ENCODE data around the gene ZNF200. TPM values are rescaled to one million over a fixed set of nuclear protein-coding genes. Genes with fewer than 3 reads are reported as not detected.
A peak's percentile ranks its signal among the peaks of the same experiment; 100 is the strongest.

Gene ZNF200
- total and polyA plus RNA-seq, 2 of the 13 experiments (the other 11 are each of a cell fraction or from before 2014, with no cell fraction given) = 3.5 to 16.5 TPM

DNA sequence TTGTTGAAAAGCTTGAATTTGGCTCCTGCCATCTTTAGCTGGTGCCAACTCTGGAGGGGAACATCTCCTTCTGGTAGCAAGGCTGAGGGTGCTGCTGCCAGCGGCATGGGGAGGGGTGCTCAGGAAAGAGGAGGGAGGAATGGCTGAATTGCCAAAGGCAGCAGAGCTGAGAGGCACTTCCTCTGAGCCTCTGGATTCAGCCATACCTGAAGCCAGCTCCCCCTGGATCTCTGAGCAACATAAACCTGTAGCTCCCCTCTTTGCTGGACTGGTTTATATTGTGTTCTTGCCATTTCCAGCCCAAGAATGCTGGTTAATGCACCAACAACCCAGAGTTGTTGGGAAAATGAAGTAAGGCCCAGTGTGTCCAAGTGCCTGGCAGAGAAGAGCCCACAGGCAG lies 14.1 kb upstream of the ZNF200 start:
- no peak overlapping the region for H3K27ac ChIP-seq (ENCODE audit: extremely low read length, insufficient read depth, low read length)
- in situ Hi-C loops (cut with HindIII; ENCODE audit: extremely low pct_ligation_motif_present, low pct_unique_long_range_greater_than_20kb) = no loop called here
- no peak overlapping the region for H3K9ac ChIP-seq (ENCODE audit: insufficient read depth, low read depth, low read length)
- ATAC-seq (no peak), DNase-seq (ENCODE audit: low spot score) (no peak), FAIRE-seq (no peak)
- POLR2A ChIA-PET = no interaction called here
- no peaks in the 10 kb centered on the region for H3K36me3 ChIP-seq (replicated peaks in 1 of 2; ENCODE audit: control insufficient read depth in 1 of 2, insufficient read depth in 2 of 2, low read length in 2 of 2)
- CTCF ChIA-PET (ENCODE audit: low intra/inter-chr PET ratio, low total read pairs) = no interaction called here
- no peaks in the 10 kb centered on the region for H4K20me1 ChIP-seq (ENCODE audit: insufficient read depth, low read length)
- no peak overlapping the region for H2AFZ ChIP-seq (ENCODE audit: low read length)
- peaks cover 6 to 39% of the 10 kb centered on the region in 2 experiments; a peak in 4 of 5 replicates for H3K27me3 ChIP-seq (ENCODE audit: control insufficient read depth in 1 of 2, insufficient read depth in 2 of 2, low read length in 2 of 2)
- BruUV-seq (replicated peaks) = no TSS peak
- peaks cover 20% of the 10 kb centered on the region for H3K4me1 ChIP-seq (ENCODE audit: insufficient read depth, low read length)
- intact Hi-C loops (cut with micrococcal nuclease; ENCODE audit: unreplicated experiment) = no loop called here
- TF ChIP-seq, protein P1, sequence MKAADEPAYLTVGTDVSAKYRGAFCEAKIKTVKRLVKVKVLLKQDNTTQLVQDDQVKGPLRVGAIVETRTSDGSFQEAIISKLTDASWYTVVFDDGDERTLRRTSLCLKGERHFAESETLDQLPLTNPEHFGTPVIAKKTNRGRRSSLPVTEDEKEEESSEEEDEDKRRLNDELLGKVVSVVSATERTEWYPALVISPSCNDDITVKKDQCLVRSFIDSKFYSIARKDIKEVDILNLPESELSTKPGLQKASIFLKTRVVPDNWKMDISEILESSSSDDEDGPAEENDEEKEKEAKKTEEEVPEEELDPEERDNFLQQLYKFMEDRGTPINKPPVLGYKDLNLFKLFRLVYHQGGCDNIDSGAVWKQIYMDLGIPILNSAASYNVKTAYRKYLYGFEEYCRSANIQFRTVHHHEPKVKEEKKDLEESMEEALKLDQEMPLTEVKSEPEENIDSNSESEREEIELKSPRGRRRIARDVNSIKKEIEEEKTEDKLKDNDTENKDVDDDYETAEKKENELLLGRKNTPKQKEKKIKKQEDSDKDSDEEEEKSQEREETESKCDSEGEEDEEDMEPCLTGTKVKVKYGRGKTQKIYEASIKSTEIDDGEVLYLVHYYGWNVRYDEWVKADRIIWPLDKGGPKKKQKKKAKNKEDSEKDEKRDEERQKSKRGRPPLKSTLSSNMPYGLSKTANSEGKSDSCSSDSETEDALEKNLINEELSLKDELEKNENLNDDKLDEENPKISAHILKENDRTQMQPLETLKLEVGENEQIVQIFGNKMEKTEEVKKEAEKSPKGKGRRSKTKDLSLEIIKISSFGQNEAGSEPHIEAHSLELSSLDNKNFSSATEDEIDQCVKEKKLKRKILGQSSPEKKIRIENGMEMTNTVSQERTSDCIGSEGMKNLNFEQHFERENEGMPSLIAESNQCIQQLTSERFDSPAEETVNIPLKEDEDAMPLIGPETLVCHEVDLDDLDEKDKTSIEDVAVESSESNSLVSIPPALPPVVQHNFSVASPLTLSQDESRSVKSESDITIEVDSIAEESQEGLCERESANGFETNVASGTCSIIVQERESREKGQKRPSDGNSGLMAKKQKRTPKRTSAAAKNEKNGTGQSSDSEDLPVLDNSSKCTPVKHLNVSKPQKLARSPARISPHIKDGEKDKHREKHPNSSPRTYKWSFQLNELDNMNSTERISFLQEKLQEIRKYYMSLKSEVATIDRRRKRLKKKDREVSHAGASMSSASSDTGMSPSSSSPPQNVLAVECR (CRISPR knock-in tag; IDR thresholded peaks at IDR 0.05; ENCODE audit: borderline replicate concordance) = no peak
- peak; percentile 97 for TF ChIP-seq ZNF329 (CRISPR knock-in tag; IDR thresholded peaks at IDR 0.05; ENCODE audit: low read depth)
- WGBS (ENCODE audit: low lambda C conversion rate) = 0% methylated on average over 1 of the region's 1 CpG
- H3K4me3 ChIP-seq (replicated peaks in 1 of 3; ENCODE audit: insufficient read depth in 1 of 3, low read depth in 2 of 3, low read length in 3 of 3) = no peak overlapping the region
- H3K9me3 ChIP-seq (ENCODE audit: low read length) = no peaks in the 10 kb centered on the region
- no peaks in the 10 kb centered on the region for H3K79me2 ChIP-seq (ENCODE audit: insufficient read depth, low read length)
- H3K4me2 ChIP-seq (ENCODE audit: low read depth, low read length) = no peak overlapping the region

DNA sequence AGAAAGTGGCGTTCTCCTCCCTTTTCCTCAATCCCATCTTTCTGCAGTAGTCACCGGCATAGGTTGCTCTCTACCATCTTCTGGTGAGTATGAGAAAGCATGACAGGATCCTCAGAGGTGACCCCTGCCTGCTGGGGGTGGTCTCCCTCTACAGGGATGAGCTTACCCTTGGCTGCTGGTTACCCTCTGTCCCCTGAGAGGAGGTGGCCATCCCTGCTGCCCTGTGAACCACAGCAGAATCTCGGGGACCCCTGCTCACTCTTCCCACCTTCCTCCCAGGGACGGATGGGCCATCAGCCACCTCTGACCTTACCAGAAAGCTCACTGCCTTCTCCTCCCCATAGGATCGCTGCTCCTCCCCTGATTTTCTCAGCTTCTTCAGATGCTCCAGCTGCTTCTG lies 13.6 kb upstream of the ZNF200 start:
- H3K9me3 ChIP-seq (ENCODE audit: low read length) = no peaks in the 10 kb centered on the region
- in situ Hi-C loops (cut with HindIII; ENCODE audit: extremely low pct_ligation_motif_present, low pct_unique_long_range_greater_than_20kb) (no loop called here), intact Hi-C loops (cut with micrococcal nuclease; ENCODE audit: unreplicated experiment) (no loop called here)
- no peak for ATAC-seq
- H3K79me2 ChIP-seq (ENCODE audit: insufficient read depth, low read length) = no peaks in the 10 kb centered on the region
- H3K4me2 ChIP-seq (ENCODE audit: low read depth, low read length) = no peak overlapping the region
- ChIA-PET POLR2A (no interaction called here), CTCF (ENCODE audit: low intra/inter-chr PET ratio, low total read pairs) (no interaction called here)
- H3K36me3 ChIP-seq (replicated peaks in 1 of 2; ENCODE audit: control insufficient read depth in 1 of 2, insufficient read depth in 2 of 2, low read length in 2 of 2) = no peaks in the 10 kb centered on the region
- 28% methylated on average over 5 of the region's 5 CpGs for WGBS (ENCODE audit: low lambda C conversion rate)
- DNase-seq (ENCODE audit: low spot score) = no peak
- H3K27ac ChIP-seq (ENCODE audit: extremely low read length, insufficient read depth, low read length) = no peak overlapping the region
- no peak for FAIRE-seq
- peaks cover 24% of the 10 kb centered on the region for H3K4me1 ChIP-seq (ENCODE audit: insufficient read depth, low read length)
- no peak for TF ChIP-seq ZNF781 (CRISPR knock-in tag; IDR thresholded peaks at IDR 0.05; ENCODE audit: borderline replicate concordance, not compliant biosample characterization)
- TF ChIP-seq POLR2AphosphoS2 (IDR thresholded peaks at IDR 0.05; ENCODE audit: low read depth, low read length) = no peak
- TF ChIP-seq U2AF1 (optimal IDR thresholded peaks at IDR 0.05; ENCODE audit: low read depth, low read length) = no peak
- no peak overlapping the region for H3K9ac ChIP-seq (ENCODE audit: insufficient read depth, low read depth, low read length)
- BruUV-seq (replicated peaks) = no TSS peak
- no peaks in the 10 kb centered on the region for H4K20me1 ChIP-seq (ENCODE audit: insufficient read depth, low read length)
- no peak overlapping the region for H2AFZ ChIP-seq (ENCODE audit: low read length)
- peaks cover 6 to 41% of the 10 kb centered on the region in 2 experiments; a peak in 4 of 5 replicates for H3K27me3 ChIP-seq (ENCODE audit: control insufficient read depth in 1 of 2, insufficient read depth in 2 of 2, low read length in 2 of 2)
- no peak overlapping the region for H3K4me3 ChIP-seq (replicated peaks in 1 of 3; ENCODE audit: insufficient read depth in 1 of 3, low read depth in 2 of 3, low read length in 3 of 3)

All from HepG2 (cell line).